ENCODE measurements around the gene CDC7. TPM values are rescaled to one million over a fixed set of nuclear protein-coding genes. Genes with fewer than 3 reads are reported as not detected.

CDC7 gene
- total RNA-seq, 2 experiments from 2014 or later, result 35.8 to 54.5 TPM

GRCh38 chr1:91501523-91501851 is 836 bp downstream of the CDC7 start:
- Histone ChIP-seq H3K4me2 (ENCODE audit: low read length) (peak overlapping the region; percentile 88), H3K9me2 (ENCODE audit: insufficient read depth, low read length) (no peaks in the 10 kb centered on the region), H3K9me3 (ENCODE audit: low read length) (no peaks in the 10 kb centered on the region), H3K27ac (ENCODE audit: low read depth, low read length, poor library complexity, severe bottlenecking) (peak overlapping the region; percentile 72), H3K79me2 (ENCODE audit: insufficient read depth, low read depth, low read length) (peaks cover 53% of the 10 kb centered on the region), H4K20me1 (ENCODE audit: insufficient read depth, low read length) (no peaks in the 10 kb centered on the region; the same call in 1 of the 2 replicates), H2AFZ (ENCODE audit: low read length) (peak overlapping the region; percentile 94; the same call in 1 of the 2 replicates), H3K4me1 (ENCODE audit: insufficient read depth, low read length, poor library complexity, severe bottlenecking) (peaks cover 41% of the 10 kb centered on the region), H3K36me3 (ENCODE audit: insufficient read depth, low read length) (peaks cover 36% of the 10 kb centered on the region), H3K4me3 (ENCODE audit: low read depth, low read length, poor library complexity, severe bottlenecking) (peak overlapping the region; percentile 82)
- intact Hi-C loops (cut with micrococcal nuclease; ENCODE audit: unreplicated experiment), result loop anchor here (5.0 kb wide), 1 partner anchor 796 kb away; the partner anchor contains the start of genes GLMN and RPAP2
- CTCF ChIA-PET (ENCODE audit: unreplicated experiment), result no interaction called here
- BruUV-seq (replicated peaks), result no TSS peak
- peak; percentile 66 for DNase-seq (ENCODE audit: low spot score)
- TF ChIP-seq EZH2phosphoT487 (IDR thresholded peaks at IDR 0.05; ENCODE audit: borderline replicate concordance, low read depth, low read length), result no peak
- peak; percentile 72; the same call in 1 of the 2 replicates for TF ChIP-seq CTCF (conservative IDR thresholded peaks at IDR 0.05; ENCODE audit: low read length)
- POLR2A ChIA-PET, result interaction anchor here (0.6 to 4.6 kb wide), 4 partner anchors 12 to 1579 kb away, joined by 3 to 33 read pairs (median 4); partner anchors contain the start of gene HFM1

GRCh38 chr1:91501971-91502671 is 1.5 kb downstream of the CDC7 start:
- Histone ChIP-seq H4K20me1 (ENCODE audit: insufficient read depth, low read length) (no peaks in the 10 kb centered on the region; the same call in 1 of the 2 replicates), H3K79me2 (ENCODE audit: insufficient read depth, low read depth, low read length) (peaks cover 59% of the 10 kb centered on the region), H3K4me1 (ENCODE audit: insufficient read depth, low read length, poor library complexity, severe bottlenecking) (peaks cover 41% of the 10 kb centered on the region), H3K4me2 (ENCODE audit: low read length) (peak overlapping the region; percentile 88), H2AFZ (ENCODE audit: low read length) (peak overlapping the region; percentile 94; the same call in 1 of the 2 replicates), H3K27ac (ENCODE audit: low read depth, low read length, poor library complexity, severe bottlenecking) (peak overlapping the region; percentile 72), H3K4me3 (ENCODE audit: low read depth, low read length, poor library complexity, severe bottlenecking) (peak overlapping the region; percentile 82), H3K36me3 (ENCODE audit: insufficient read depth, low read length) (peaks cover 40% of the 10 kb centered on the region), H3K9me2 (ENCODE audit: insufficient read depth, low read length) (no peaks in the 10 kb centered on the region), H3K9me3 (ENCODE audit: low read length) (no peaks in the 10 kb centered on the region)
- ChIA-PET CTCF (ENCODE audit: unreplicated experiment) (no interaction called here), POLR2A (interaction anchor here (0.6 to 4.6 kb wide), 7 partner anchors 11 to 1578 kb away, joined by 3 to 33 read pairs (median 4); partner anchors contain the start of gene HFM1)
- TF ChIP-seq CTCF (conservative IDR thresholded peaks at IDR 0.05; ENCODE audit: low read length), result no peak
- no peak for TF ChIP-seq EZH2phosphoT487 (IDR thresholded peaks at IDR 0.05; ENCODE audit: borderline replicate concordance, low read depth, low read length)
- peak; percentile 10 for DNase-seq (ENCODE audit: low spot score)
- intact Hi-C loops (cut with micrococcal nuclease; ENCODE audit: unreplicated experiment), result loop anchor here (5.0 kb wide), 1 partner anchor 795 kb away; the partner anchor contains the start of genes GLMN and RPAP2
- TSS peak; percentile 59 for BruUV-seq (replicated peaks)

Measured in OCI-LY7 (cell line).